GM12864 (cell line): ENCODE results near the gene HDAC5.

Source experiments
- DNase-seq: peaks from one replicate; pipeline ENCODE4 v3.0.0-alpha.2; 2011; ENCODE audit warnings: low read depth
- H3K4me3 ChIP-seq: 2 replicates; pipeline ENCODE4 v1.5.1; 2011; ENCODE audit warnings: mild to moderate bottlenecking, low read depth, low read length, control low read depth
- TF ChIP-seq, protein P1 (sequence below): IDR thresholded peaks from 2 replicates; pipeline ENCODE4 v1.5.1; 2011; ENCODE audit warnings: low read depth, mild to moderate bottlenecking, moderate library complexity, low read length, control low read depth, inconsistent platforms; ENCODE audit errors: missing control alignments

Gene HDAC5

DNA sequence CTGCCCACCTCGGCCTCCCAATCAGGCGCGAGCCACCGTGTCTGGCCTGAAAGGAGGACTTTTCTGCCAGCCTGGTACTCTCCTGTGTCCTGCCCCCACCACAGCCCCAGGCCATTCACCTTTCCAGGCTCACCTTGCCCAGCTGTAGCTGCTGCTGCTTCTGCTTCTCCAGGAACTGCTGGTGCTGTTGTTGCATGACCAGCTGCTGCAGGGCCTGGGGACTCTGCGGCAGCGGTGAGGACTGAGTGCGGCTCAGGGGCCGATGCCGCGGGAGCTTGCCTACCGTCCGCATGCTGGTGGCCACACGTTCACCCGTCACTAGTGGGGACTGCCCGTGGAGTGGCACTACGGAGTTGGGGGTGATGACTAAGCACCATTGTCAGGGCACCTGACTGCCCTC is 35.2 kb downstream of the HDAC5 start:
- DNase-seq, result no peak
- TF ChIP-seq, protein P1, sequence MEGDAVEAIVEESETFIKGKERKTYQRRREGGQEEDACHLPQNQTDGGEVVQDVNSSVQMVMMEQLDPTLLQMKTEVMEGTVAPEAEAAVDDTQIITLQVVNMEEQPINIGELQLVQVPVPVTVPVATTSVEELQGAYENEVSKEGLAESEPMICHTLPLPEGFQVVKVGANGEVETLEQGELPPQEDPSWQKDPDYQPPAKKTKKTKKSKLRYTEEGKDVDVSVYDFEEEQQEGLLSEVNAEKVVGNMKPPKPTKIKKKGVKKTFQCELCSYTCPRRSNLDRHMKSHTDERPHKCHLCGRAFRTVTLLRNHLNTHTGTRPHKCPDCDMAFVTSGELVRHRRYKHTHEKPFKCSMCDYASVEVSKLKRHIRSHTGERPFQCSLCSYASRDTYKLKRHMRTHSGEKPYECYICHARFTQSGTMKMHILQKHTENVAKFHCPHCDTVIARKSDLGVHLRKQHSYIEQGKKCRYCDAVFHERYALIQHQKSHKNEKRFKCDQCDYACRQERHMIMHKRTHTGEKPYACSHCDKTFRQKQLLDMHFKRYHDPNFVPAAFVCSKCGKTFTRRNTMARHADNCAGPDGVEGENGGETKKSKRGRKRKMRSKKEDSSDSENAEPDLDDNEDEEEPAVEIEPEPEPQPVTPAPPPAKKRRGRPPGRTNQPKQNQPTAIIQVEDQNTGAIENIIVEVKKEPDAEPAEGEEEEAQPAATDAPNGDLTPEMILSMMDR, result no peak
- no peak overlapping the region for H3K4me3 ChIP-seq

GRCh38 chr17:44087319-44087718 is 36.1 kb downstream of the HDAC5 start:
- H3K4me3 ChIP-seq, result no peak overlapping the region
- DNase-seq, result no peak
- TF ChIP-seq, protein P1, result no peak

DNA sequence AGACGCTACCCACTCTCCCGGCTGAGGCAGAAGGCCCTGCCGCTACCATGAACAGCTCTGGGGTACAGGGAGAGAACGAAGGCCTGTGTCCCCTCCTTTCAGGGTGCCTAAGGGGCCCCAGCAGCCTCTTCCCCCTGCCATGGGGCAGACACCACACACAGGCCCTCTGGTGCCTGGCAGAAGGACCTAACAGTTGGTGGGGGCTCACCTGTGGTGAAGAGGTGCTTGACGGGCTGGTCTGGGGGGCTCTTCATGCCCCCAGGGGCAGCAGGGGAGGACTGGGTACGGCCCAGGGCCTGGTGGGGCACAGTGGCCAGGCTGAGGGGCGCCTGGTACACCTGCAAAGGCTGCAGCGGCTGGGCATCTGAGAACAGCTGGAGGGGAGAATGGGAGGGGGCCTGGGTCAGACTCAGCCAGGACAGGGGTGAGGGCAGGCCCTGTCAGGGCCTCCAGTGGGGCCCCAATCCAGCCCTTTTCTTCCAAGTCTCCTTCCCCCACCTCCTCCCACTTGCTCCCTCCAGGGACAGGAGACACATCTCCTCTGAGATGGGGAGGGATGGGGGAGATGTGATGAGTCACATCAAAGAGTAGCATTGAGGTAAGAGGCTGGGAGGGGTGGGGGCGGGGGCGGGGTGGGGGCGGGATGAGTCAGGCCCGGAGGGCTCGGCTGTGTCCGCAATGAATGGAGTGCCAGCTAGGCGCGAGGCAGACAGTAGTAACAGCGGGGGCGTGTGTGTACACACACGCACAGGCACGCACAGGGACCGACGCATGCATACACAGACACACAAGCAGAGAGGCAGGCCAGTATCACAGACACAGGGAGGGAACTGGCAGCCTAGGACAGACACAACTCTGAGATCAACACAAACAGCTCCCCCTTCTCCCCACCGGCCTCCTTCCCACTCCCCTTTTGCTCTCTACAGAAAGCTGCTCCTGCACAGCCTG is 36.8 kb downstream of the HDAC5 start:
- TF ChIP-seq, protein P1, result no peak
- no peak for DNase-seq
- no peak overlapping the region for H3K4me3 ChIP-seq

DNA sequence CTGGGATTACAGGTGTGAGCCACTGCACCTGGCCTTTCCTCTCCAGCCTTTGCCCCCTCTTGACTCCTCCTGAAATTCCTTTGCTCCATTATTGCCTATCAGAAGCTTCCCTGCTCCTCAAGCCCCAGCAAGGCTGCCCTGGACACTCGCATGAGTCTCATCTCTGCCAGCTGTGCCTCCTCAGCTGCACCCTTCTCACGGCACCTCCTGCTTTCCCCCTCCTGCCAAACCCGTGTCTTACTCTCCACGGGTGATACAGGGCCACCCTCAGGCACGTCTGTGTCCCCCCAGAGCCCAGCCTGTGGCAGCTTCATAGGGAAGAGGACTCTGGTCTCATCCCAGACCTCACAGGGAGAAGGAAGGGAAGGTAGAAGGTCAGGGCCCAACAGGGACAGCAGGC is 37.5 kb downstream of the HDAC5 start:
- DNase-seq, result no peak
- no peak overlapping the region for H3K4me3 ChIP-seq
- TF ChIP-seq, protein P1, result no peak

DNA sequence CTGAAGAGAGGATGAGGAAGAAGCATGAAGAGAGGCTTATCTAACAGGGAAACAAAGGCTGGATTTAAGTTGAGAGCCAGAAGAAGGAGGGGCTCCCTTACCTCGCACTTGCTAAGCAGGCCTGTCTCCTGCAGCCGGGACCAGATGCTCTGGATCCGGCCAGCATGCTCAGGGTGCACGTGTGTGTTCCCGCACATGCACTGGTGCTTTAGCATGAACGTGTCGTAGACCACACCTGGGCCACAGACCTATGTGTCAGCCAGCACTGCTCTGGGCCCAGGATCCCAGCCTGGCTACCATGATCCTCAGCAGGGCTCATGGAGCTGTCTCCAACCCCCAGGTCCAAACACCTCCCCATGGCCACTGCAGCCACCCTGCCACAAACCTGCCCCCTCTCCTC is 38.5 kb downstream of the HDAC5 start:
- TF ChIP-seq, protein P1, result no peak
- DNase-seq, result no peak
- H3K4me3 ChIP-seq, result no peak overlapping the region

DNA sequence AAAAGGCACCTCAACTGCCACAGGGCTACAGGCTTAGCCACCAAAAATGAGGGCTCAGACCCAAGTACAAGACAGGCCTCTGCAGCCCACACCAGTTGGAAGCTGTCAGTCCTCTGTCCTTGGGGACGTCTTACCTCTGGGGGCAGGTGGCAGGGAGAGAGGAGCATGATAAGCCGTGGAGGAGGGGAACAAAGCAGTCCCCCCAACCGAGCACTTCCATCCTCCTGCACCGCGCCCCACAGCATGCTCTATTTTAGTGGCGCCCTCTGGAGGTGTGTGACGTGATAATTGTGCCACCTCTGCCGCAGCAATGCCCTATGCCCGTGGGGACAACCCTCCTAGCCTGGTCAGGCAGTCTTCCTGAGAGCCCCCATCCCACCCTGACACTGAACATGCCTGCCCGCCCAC is 39.3 kb downstream of the HDAC5 start:
- no peak overlapping the region for H3K4me3 ChIP-seq
- no peak for DNase-seq
- TF ChIP-seq, protein P1, result peak; percentile 41
